ENCODE measurements around the gene RNF31. TPM values are rescaled to one million over a fixed set of nuclear protein-coding genes. Genes with fewer than 3 reads are reported as not detected.

The RNF31 gene
- total and polyA plus RNA-seq, 2 of the 13 experiments (the other 11 are each of a cell fraction or from before 2014, with no cell fraction given): 48.2 to 86.8 TPM

DNA sequence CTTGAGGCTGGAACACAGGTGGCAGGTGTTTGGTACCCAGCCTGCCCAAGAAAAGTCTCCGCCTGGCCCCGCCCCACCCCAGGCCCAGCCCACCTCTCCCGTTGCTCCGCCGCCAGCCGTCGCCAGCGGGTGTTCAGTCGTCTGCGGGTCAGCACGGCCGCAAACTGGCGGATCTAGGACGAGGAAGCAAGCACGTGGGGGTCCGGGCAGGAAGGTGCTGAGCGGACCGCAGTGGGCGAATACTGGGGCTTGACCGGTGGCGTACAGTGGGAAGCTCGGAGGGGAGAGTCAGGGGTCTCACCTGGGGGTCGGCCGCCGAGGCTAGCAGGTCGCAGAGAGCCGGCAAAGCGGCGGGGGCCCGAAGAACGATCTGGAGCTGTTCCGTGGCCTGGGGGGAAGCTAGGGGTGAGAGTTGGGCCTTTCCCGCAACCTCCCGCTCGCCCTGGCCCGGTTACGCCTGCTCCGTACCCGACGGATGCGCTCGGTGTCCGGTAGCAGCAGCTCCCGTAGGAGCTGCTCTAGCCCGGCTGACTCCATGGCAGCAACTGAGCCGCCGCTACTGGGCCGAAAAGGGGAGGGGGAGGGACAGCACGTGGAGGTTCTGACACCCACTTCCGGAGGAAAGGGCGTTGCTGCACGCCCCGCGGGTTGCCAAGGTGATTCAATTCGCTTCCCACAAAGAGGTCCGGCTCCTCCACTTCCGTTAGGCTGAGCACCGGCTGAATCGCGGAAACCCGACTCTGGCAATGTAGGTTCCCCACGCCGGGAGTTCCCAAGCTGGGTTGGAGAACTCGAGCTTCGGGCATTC lies 41.2 kb downstream of the RNF31 start, which contains the start of gene IPO4 (continued):
- TF ChIP-seq CC2D1A (CRISPR knock-in tag; IDR thresholded peaks at IDR 0.05): no peak
- TF ChIP-seq AHR (CRISPR knock-in tag; IDR thresholded peaks at IDR 0.05): peak; percentile 99
- TF ChIP-seq BRD4 (CRISPR knock-in tag; IDR thresholded peaks at IDR 0.05): peak; percentile 95
- peak; percentile 96 for TF ChIP-seq AKAP8 (CRISPR knock-in tag; IDR thresholded peaks at IDR 0.05)
- TF ChIP-seq, protein P1, sequence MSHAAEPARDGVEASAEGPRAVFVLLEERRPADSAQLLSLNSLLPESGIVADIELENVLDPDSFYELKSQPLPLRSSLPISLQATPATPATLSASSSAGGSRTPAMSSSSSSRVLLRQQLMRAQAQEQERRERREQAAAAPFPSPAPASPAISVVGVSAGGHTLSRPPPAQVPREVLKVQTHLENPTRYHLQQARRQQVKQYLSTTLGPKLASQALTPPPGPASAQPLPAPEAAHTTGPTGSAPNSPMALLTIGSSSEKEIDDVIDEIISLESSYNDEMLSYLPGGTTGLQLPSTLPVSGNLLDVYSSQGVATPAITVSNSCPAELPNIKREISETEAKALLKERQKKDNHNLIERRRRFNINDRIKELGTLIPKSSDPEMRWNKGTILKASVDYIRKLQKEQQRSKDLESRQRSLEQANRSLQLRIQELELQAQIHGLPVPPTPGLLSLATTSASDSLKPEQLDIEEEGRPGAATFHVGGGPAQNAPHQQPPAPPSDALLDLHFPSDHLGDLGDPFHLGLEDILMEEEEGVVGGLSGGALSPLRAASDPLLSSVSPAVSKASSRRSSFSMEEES (CRISPR knock-in tag; IDR thresholded peaks at IDR 0.05): peak; percentile 96
- peak; percentile 97 for TF ChIP-seq TAF1 (CRISPR knock-in tag; IDR thresholded peaks at IDR 0.05)
- peak; percentile 97; the same call in 1 of the 2 replicates for TF ChIP-seq DNMT1 (CRISPR knock-in tag; IDR thresholded peaks at IDR 0.05)
- peak; percentile 99 for TF ChIP-seq ZNF136 (CRISPR knock-in tag; IDR thresholded peaks at IDR 0.05; ENCODE audit: low read depth)
- peak; percentile 67; the same call in 1 of the 2 replicates for TF ChIP-seq ZNF7 (CRISPR knock-in tag; IDR thresholded peaks at IDR 0.05)
- TF ChIP-seq MXD3 (CRISPR knock-in tag; IDR thresholded peaks at IDR 0.05): peak; percentile 100
- TF ChIP-seq ZFP1 (CRISPR knock-in tag; IDR thresholded peaks at IDR 0.05): peak; percentile 98
- peak; percentile 91 for TF ChIP-seq ZNF660 (CRISPR knock-in tag; IDR thresholded peaks at IDR 0.05; ENCODE audit: borderline replicate concordance, low read depth)
- TF ChIP-seq KLF6 (CRISPR knock-in tag; IDR thresholded peaks at IDR 0.05): peak; percentile 98
- TF ChIP-seq ZNF616 (CRISPR knock-in tag; IDR thresholded peaks at IDR 0.05; ENCODE audit: low read depth): peak; percentile 95; the same call in 1 of the 2 replicates
- TF ChIP-seq ZFP36L1 (CRISPR knock-in tag; IDR thresholded peaks at IDR 0.05): peak; percentile 81; the same call in 1 of the 2 replicates
- TF ChIP-seq ZSCAN12 (CRISPR knock-in tag; IDR thresholded peaks at IDR 0.05): peak; percentile 76; the same call in 1 of the 2 replicates
- TF ChIP-seq ZNF331 (CRISPR knock-in tag; IDR thresholded peaks at IDR 0.05): peak; percentile 99
- peak; percentile 93 for TF ChIP-seq MEF2D (CRISPR knock-in tag; IDR thresholded peaks at IDR 0.05)
- TF ChIP-seq SNAPC5 (CRISPR knock-in tag; IDR thresholded peaks at IDR 0.05; ENCODE audit: borderline replicate concordance): peak; percentile 94
- TF ChIP-seq CHCHD3 (CRISPR knock-in tag; IDR thresholded peaks at IDR 0.05): peak; percentile 94
- TF ChIP-seq HOMEZ (CRISPR knock-in tag; IDR thresholded peaks at IDR 0.05; ENCODE audit: low read depth): peak; percentile 97
- no peak for TF ChIP-seq ZNF878 (CRISPR knock-in tag; IDR thresholded peaks at IDR 0.05)
- TF ChIP-seq GABPB1 (CRISPR knock-in tag; IDR thresholded peaks at IDR 0.05): peak; percentile 99
- peak; percentile 99 for TF ChIP-seq KDM4B (CRISPR knock-in tag; IDR thresholded peaks at IDR 0.05)
- TF ChIP-seq BORCS8-MEF2B (CRISPR knock-in tag; IDR thresholded peaks at IDR 0.05): peak; percentile 99
- TF ChIP-seq EEA1 (CRISPR knock-in tag; IDR thresholded peaks at IDR 0.05; ENCODE audit: borderline replicate concordance): no peak
- peak; percentile 94 for TF ChIP-seq NKX3-1 (CRISPR knock-in tag; IDR thresholded peaks at IDR 0.05)
- peak; percentile 76 for TF ChIP-seq CHD2 (IDR thresholded peaks at IDR 0.05; ENCODE audit: low read depth, low read length)
- peak; percentile 100 for TF ChIP-seq SPEN (CRISPR knock-in tag; IDR thresholded peaks at IDR 0.05; ENCODE audit: low read depth)
- peak; percentile 97 for TF ChIP-seq ATF7-NPFF (CRISPR knock-in tag; IDR thresholded peaks at IDR 0.05; ENCODE audit: low read depth)

All from HepG2 (cell line).